Fibroblast of mammary gland (primary cell): ENCODE data around the gene E4F1.
"Not testable (repeated sequence)": the region's sequence is repeated elsewhere in the genome, so short reads cannot be mapped to it uniquely, and the experiment has no call there.

Source experiments
- DNase-seq: peaks from one replicate; pipeline ENCODE4 v3.0.0-alpha.2; 2010; ENCODE audit warnings: low read depth
- H3K4me3 ChIP-seq: 2 replicates; pipeline ENCODE4 v1.5.1; 2011; ENCODE audit warnings: low read depth, mild to moderate bottlenecking, low read length, moderate library complexity; ENCODE audit not compliant: control insufficient read depth
- CTCF ChIP-seq: conservative IDR thresholded peaks from 2 replicates; pipeline ENCODE4 v1.5.1; 2011; ENCODE audit warnings: low read depth, low read length, inconsistent platforms; ENCODE audit not compliant: control insufficient read depth, insufficient read depth

Gene E4F1

DNA sequence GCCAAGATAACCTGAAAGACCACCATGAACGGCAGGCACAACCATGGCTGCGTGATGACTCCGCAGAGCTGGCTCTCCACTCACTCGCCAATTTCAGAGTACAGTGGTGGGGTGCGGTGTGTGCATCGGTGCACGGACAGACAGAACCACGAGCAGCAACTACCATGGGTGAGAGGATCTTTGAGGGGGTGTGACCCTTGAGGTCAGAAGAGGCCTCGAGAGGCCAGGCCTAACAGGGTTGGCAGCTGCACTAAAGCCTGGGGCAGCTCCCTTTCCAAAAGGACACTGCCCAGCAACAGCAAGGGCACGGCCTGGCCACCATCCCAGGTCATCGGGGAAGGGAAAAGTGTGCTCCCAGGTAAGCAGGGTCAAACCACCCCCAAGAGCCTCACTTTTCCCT is 29.9 kb downstream of the E4F1 start:
- no peak for DNase-seq
- no peak for TF ChIP-seq CTCF
- no peak overlapping the region for H3K4me3 ChIP-seq

- no peak for DNase-seq
- H3K4me3 ChIP-seq, result no peak overlapping the region
- TF ChIP-seq CTCF, result no peak
Measured at GRCh38 chr16:2256531-2257140, 33.2 kb downstream of the E4F1 start.

GRCh38 chr16:2257726-2258125 is 34.3 kb downstream of the E4F1 start:
- DNase-seq, result no peak
- H3K4me3 ChIP-seq, result no peak overlapping the region
- TF ChIP-seq CTCF, result no peak

GRCh38 chr16:2258530-2258929 is 35.1 kb downstream of the E4F1 start:
- H3K4me3 ChIP-seq, DNase-seq: not testable (repeated sequence)

DNA sequence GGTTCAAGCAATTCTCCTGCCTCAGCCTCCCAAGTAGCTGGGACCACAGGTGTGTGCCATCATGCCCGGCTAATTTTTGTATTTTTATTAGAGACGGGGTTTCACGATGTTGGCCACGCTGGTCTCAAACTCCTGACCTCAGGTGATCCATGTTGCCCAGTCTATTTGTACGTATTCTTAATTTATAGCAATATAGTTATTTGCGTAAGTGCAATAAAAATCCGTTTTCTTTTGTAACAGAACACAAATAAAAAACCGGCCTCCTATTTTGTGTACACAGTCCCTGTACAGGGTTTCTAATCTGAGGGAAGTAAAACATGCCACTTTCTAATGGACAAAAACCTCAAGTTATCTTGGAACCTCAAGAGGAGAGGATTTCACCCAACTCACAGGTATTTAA is 36.9 kb downstream of the E4F1 start:
- no peak for TF ChIP-seq CTCF
- no peak overlapping the region for H3K4me3 ChIP-seq
- DNase-seq, result no peak

- H3K4me3 ChIP-seq, DNase-seq: not testable (repeated sequence)
Measured at GRCh38 chr16:2263026-2263425, 39.6 kb downstream of the E4F1 start.

GRCh38 chr16:2266887-2267286 is 43.5 kb downstream of the E4F1 start:
- peak; percentile 50 for DNase-seq
- H3K4me3 ChIP-seq, result peak overlapping the region; percentile 81

DNA sequence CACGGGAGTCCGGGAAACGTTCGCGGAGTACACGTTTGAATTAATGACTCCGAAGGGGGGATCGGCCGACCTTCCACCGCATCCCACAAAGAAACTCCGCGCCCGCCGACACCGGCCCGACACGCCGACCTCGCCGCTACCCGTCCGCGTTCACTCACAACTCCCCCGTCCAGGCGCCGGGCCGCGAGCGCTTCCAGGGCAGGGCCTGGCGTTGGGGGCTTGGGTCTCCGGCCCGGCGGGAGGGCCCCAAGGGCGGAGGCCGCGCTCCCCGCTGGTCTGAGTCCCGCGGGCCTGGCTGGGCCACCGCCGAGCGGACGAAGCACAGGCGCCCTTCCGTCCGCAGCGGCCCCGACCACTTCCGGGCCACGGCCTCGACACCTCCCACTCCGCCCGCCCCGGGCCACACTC is 44.1 kb downstream of the E4F1 start:
- DNase-seq, result not testable (repeated sequence)
- H3K4me3 ChIP-seq, result peak overlapping the region; percentile 81

- TF ChIP-seq CTCF, result no peak
- DNase-seq, result peak; percentile 93
- peak within 1 kb of the TSS; percentile 81 for H3K4me3 ChIP-seq
Measured at GRCh38 chr16:2267913-2268666, 44.7 kb downstream of the E4F1 start, which contains the start of gene RNPS1. RNPS1 (minus strand) TSS chr16:2268126; CDS start chr16:2264643, 3,483 bp downstream.
